K562 (cell line): ENCODE data around the gene CFAP251. TPM values are rescaled to one million over a fixed set of nuclear protein-coding genes. Genes with fewer than 3 reads are reported as not detected.

Experiments
- ARID2 ChIP-seq: fragments of 450-650 bp; IDR thresholded peaks from 2 replicates; pipeline ENCODE4 v1.6.1; 2017; ENCODE audit warnings: antibody characterized with exemption, mild to moderate bottlenecking
- BCOR ChIP-seq: fragments of 450-650 bp; IDR thresholded peaks from 2 replicates; pipeline ENCODE4 v1.6.1; 2016
- CAMTA2 ChIP-seq: fragments of 250-450 bp; sonication (Bioruptor Pico); conservative IDR thresholded peaks from 2 replicates; pipeline ENCODE4 v1.5.1; 2022
- FOXP1 ChIP-seq: sonication (generic); formaldehyde crosslinking; IDR thresholded peaks from 2 replicates; pipeline ENCODE4 v1.8.0; 2022; ENCODE audit warnings: mild to moderate bottlenecking, missing genetic modification reagents
- ILK ChIP-seq: fragments of 450-650 bp; IDR thresholded peaks from 2 replicates; pipeline ENCODE4 v1.6.1; 2016; ENCODE audit warnings: missing genetic modification characterization, low read depth, mild to moderate bottlenecking, missing compliant biosample characterization, moderate library complexity, borderline replicate concordance
- MTA2 ChIP-seq: fragments of 450-650 bp; IDR thresholded peaks from 2 replicates; pipeline ENCODE4 v1.6.1; 2016; ENCODE audit warnings: low read depth
- MYC ChIP-seq, 2 experiments: fragments of 250-450 bp in 1 of 2; sonication (Bioruptor Pico) in 1 of 2; IDR thresholded peaks; 2 replicates each; pipeline versions ENCODE4 v1.5.1 to v1.6.1; 2012 to 2021; ENCODE audit warnings: low read depth in 2 of 2, borderline replicate concordance in 1 of 2, improper control_type of control experiment in 1 of 2, low read length in 1 of 2, mild to moderate bottlenecking in 1 of 2, moderate library complexity in 1 of 2
- PTRF ChIP-seq: fragments of 450-650 bp; IDR thresholded peaks from 2 replicates; pipeline ENCODE4 v1.6.1; 2016; ENCODE audit warnings: mild to moderate bottlenecking, missing genetic modification characterization, missing compliant biosample characterization
- TOE1 ChIP-seq, 2 experiments: fragments of 450-650 bp in 1 of 2; sonication (generic) in 1 of 2; formaldehyde crosslinking in 1 of 2; IDR thresholded peaks; 2 replicates each; pipeline versions ENCODE4 v1.7.1 to v1.8.0; 2016 to 2022; ENCODE audit warnings: borderline replicate concordance in 2 of 2, mild to moderate bottlenecking in 2 of 2, antibody characterized with exemption in 1 of 2, inconsistent platforms in 1 of 2, low read depth in 1 of 2, missing genetic modification reagents in 1 of 2, moderate library complexity in 1 of 2
- XRCC3 ChIP-seq: fragments of 450-650 bp; IDR thresholded peaks from 2 replicates; pipeline ENCODE4 v1.6.1; 2017; ENCODE audit warnings: mild to moderate bottlenecking, moderate library complexity
- ZNF143 ChIP-seq: sonication (generic); formaldehyde crosslinking; IDR thresholded peaks from 2 replicates; pipeline ENCODE4 v1.9.0; 2022; ENCODE audit warnings: mild to moderate bottlenecking, missing genetic modification reagents
- ZNF239 ChIP-seq: fragments of 250-450 bp; sonication (Bioruptor Pico); IDR thresholded peaks from 2 replicates; pipeline ENCODE4 v1.4.0; 2020; ENCODE audit warnings: mild to moderate bottlenecking
- ZNF778 ChIP-seq: fragments of 450-650 bp; formaldehyde crosslinking; IDR thresholded peaks from 2 replicates; pipeline ENCODE4 v1.4.0; 2020; ENCODE audit warnings: mild to moderate bottlenecking, moderate library complexity
- polyA plus RNA-seq, 8 experiments: library from polyadenylated mRNA; depleted of rRNA in 4 of 8; stranded (reverse) in 5 of 8; unstranded in 3 of 8; fragments of >200 nt; fragmentation: Nextera tagmentation in 2 of 8; fragmentation: Illumina TruSeq in 1 of 8; extraction: Ambion mirVana in 2 of 8; extraction: Trizol in 1 of 8; gene quantifications; 2 replicates each; pipeline versions ENCODE4 v1.2.1 to v1.2.3, GENCODE V29; 2011 to 2014; ENCODE audit warnings: inconsistent platforms in 1 of 8, missing spikeins in 1 of 8
- total RNA-seq, 7 experiments: library from RNA; depleted of rRNA in 6 of 7; stranded (reverse); fragments of >200 nt in 6 of 7; fragmentation: Illumina TruSeq in 2 of 7; extraction: Trizol in 2 of 7; gene quantifications; 2 replicates each; pipeline versions ENCODE4 v1.2.1 to v1.2.3, GENCODE V29; 2011 to 2021; ENCODE audit warnings: low replicate concordance in 1 of 7
- TF ChIP-seq, protein P1 (sequence below), 2 experiments: fragments of 450-650 bp; IDR thresholded peaks; 2 replicates each; pipeline ENCODE4 v1.6.1; 2016
- TF ChIP-seq, protein P2 (sequence below): IDR thresholded peaks from 3 replicates; pipeline ENCODE4 v1.6.1; 2011; ENCODE audit warnings: borderline replicate concordance, mild to moderate bottlenecking; ENCODE audit not compliant: insufficient read length, insufficient read depth
- TF ChIP-seq, protein P3 (sequence below): sonication (generic); formaldehyde crosslinking; IDR thresholded peaks from 2 replicates; pipeline ENCODE4 v1.8.0; 2022; ENCODE audit warnings: mild to moderate bottlenecking, missing genetic modification reagents
- TF ChIP-seq, protein P4 (sequence below): fragments of 450-650 bp; IDR thresholded peaks from 2 replicates; pipeline ENCODE4 v1.7.1; 2018; ENCODE audit warnings: mild to moderate bottlenecking, low read depth; ENCODE audit not compliant: partially characterized antibody
- TF ChIP-seq, protein P5 (sequence below), 3 experiments: IDR thresholded peaks in 2 of 3; conservative IDR thresholded peaks in 1 of 3; 2 replicates each; pipeline ENCODE4 v1.5.1; 2011 to 2012; ENCODE audit warnings: low read length in 3 of 3, mild to moderate bottlenecking in 3 of 3, control low read depth in 2 of 3, improper control_type of control experiment in 1 of 3, inconsistent platforms in 1 of 3, low read depth in 1 of 3, mixed read lengths in 1 of 3, moderate library complexity in 1 of 3; ENCODE audit not compliant: insufficient read depth in 2 of 3

CFAP251 gene
- total and polyA plus RNA-seq, 9 of the 15 experiments (the other 6 are each of a cell fraction or from before 2014, with no cell fraction given): 16.6 to 31.0 (median 19.1) TPM

DNA sequence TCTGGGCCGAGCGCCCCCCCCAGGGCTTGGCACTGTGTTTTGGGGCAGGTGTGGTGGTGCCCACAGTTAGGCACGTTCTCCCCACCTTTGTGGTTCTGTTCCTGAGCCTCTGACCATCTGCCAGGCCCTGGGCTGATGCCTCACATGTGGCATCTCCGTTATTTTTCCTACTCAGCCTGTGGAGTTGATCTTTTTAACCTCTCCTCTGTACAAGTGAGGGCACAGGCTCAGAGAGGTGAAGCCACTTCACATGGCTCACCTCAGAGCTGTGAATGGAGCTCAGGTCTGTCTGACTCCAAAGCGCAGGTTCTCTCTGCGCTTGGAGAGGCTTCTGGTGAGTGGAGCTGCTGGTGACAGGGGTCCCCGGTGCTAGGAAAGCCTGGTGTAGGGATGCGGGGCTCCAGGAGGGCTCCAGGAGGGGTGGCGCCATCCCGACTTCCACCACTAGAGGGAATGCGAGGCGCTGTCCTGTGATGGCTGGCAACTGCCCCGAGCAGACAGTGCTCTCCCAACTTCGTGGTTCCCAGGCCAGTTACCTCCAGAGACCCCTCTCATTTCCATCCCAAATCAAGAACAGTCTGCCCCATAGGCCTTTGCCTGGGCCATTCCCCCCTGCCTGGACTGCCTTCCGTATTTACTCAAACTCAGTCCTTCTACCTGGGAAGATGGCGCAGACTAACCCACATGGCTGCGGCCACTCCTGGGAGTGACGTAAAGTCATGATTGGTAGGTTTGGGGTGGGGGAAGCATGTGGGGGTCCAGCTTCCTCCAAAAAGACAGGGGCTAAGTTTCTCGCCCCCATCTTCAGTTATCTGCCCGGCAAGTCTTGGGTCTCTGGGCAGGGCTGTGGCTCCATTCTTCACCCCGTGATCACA is 113.2 kb downstream of the CFAP251 start (continued):
- TF ChIP-seq MYC (IDR thresholded peaks at IDR 0.05; ENCODE audit: low read depth, low read length): no peak
- TF ChIP-seq MYC (CRISPR knock-in tag; IDR thresholded peaks at IDR 0.05; ENCODE audit: borderline replicate concordance, low read depth): no peak
- TF ChIP-seq ILK (tag): no peak
- TF ChIP-seq ARID2: no peak
- no peak for TF ChIP-seq PTRF (tag)
- TF ChIP-seq, protein P1, sequence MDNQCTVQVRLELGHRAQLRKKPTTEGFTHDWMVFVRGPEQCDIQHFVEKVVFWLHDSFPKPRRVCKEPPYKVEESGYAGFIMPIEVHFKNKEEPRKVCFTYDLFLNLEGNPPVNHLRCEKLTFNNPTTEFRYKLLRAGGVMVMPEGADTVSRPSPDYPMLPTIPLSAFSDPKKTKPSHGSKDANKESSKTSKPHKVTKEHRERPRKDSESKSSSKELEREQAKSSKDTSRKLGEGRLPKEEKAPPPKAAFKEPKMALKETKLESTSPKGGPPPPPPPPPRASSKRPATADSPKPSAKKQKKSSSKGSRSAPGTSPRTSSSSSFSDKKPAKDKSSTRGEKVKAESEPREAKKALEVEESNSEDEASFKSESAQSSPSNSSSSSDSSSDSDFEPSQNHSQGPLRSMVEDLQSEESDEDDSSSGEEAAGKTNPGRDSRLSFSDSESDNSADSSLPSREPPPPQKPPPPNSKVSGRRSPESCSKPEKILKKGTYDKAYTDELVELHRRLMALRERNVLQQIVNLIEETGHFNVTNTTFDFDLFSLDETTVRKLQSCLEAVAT (IDR thresholded peaks at IDR 0.05): no peak
- TF ChIP-seq, protein P2, sequence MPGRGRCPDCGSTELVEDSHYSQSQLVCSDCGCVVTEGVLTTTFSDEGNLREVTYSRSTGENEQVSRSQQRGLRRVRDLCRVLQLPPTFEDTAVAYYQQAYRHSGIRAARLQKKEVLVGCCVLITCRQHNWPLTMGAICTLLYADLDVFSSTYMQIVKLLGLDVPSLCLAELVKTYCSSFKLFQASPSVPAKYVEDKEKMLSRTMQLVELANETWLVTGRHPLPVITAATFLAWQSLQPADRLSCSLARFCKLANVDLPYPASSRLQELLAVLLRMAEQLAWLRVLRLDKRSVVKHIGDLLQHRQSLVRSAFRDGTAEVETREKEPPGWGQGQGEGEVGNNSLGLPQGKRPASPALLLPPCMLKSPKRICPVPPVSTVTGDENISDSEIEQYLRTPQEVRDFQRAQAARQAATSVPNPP: no peak
- no peak for TF ChIP-seq ZNF239 (CRISPR knock-in tag)
- TF ChIP-seq XRCC3: no peak
- TF ChIP-seq ZNF143: no peak
- TF ChIP-seq, protein P3, sequence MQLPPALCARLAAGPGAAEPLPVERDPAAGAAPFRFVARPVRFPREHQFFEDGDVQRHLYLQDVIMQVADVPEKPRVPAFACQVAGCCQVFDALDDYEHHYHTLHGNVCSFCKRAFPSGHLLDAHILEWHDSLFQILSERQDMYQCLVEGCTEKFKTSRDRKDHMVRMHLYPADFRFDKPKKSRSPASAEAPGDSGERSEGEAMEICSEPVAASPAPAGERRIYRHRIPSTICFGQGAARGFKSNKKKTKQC (CRISPR knock-in tag): no peak
- TF ChIP-seq FOXP1 (CRISPR knock-in tag): 0 out of 2 replicates have a peak, but pooled peaks have one; percentile 21
- TF ChIP-seq TOE1 (IDR thresholded peaks at IDR 0.05; ENCODE audit: borderline replicate concordance): no peak
- no peak for TF ChIP-seq TOE1 (CRISPR knock-in tag; IDR thresholded peaks at IDR 0.05; ENCODE audit: borderline replicate concordance, low read depth)
- TF ChIP-seq, protein P4, sequence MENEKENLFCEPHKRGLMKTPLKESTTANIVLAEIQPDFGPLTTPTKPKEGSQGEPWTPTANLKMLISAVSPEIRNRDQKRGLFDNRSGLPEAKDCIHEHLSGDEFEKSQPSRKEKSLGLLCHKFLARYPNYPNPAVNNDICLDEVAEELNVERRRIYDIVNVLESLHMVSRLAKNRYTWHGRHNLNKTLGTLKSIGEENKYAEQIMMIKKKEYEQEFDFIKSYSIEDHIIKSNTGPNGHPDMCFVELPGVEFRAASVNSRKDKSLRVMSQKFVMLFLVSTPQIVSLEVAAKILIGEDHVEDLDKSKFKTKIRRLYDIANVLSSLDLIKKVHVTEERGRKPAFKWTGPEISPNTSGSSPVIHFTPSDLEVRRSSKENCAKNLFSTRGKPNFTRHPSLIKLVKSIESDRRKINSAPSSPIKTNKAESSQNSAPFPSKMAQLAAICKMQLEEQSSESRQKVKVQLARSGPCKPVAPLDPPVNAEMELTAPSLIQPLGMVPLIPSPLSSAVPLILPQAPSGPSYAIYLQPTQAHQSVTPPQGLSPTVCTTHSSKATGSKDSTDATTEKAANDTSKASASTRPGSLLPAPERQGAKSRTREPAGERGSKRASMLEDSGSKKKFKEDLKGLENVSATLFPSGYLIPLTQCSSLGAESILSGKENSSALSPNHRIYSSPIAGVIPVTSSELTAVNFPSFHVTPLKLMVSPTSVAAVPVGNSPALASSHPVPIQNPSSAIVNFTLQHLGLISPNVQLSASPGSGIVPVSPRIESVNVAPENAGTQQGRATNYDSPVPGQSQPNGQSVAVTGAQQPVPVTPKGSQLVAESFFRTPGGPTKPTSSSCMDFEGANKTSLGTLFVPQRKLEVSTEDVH: no peak
- TF ChIP-seq CAMTA2 (CRISPR knock-in tag): no peak
- TF ChIP-seq ZNF778 (CRISPR knock-in tag): no peak
- no peak for TF ChIP-seq BCOR
- TF ChIP-seq, protein P5, sequence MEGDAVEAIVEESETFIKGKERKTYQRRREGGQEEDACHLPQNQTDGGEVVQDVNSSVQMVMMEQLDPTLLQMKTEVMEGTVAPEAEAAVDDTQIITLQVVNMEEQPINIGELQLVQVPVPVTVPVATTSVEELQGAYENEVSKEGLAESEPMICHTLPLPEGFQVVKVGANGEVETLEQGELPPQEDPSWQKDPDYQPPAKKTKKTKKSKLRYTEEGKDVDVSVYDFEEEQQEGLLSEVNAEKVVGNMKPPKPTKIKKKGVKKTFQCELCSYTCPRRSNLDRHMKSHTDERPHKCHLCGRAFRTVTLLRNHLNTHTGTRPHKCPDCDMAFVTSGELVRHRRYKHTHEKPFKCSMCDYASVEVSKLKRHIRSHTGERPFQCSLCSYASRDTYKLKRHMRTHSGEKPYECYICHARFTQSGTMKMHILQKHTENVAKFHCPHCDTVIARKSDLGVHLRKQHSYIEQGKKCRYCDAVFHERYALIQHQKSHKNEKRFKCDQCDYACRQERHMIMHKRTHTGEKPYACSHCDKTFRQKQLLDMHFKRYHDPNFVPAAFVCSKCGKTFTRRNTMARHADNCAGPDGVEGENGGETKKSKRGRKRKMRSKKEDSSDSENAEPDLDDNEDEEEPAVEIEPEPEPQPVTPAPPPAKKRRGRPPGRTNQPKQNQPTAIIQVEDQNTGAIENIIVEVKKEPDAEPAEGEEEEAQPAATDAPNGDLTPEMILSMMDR (IDR thresholded peaks at IDR 0.05 in 2 of 3, conservative IDR thresholded peaks at IDR 0.05 in 1 of 3; ENCODE audit: insufficient read depth in 2 of 3, low read depth in 1 of 3, low read length in 3 of 3): peak; percentile 73 to 87 (median 82)
- TF ChIP-seq MTA2: no peak
